Progenitor cell of endocrine pancreas (in vitro differentiated cells): ENCODE results near the gene LIPC. TPM values are rescaled to one million over a fixed set of nuclear protein-coding genes. Genes with fewer than 3 reads are reported as not detected.

Source experiments
- DNase-seq: peaks from one replicate; pipeline ENCODE4 v3.0.0; 2021; ENCODE audit warnings: low spot score; ENCODE audit not compliant: unreplicated experiment
- H3K27ac Mint-ChIP-seq: 2 replicates; pipeline ENCODE4 v1.8.0; 2021; ENCODE audit warnings: mild to moderate bottlenecking, moderate library complexity, mixed read lengths
- H3K27me3 Mint-ChIP-seq: 2 replicates; pipeline ENCODE4 v1.8.0; 2021; ENCODE audit warnings: mixed read lengths
- H3K36me3 Mint-ChIP-seq: 2 replicates; pipeline ENCODE4 v1.8.0; 2022; ENCODE audit warnings: mixed read lengths; ENCODE audit not compliant: insufficient read depth
- H3K4me1 Mint-ChIP-seq: 2 replicates; pipeline ENCODE4 v1.8.0; 2021; ENCODE audit warnings: low read depth, mixed read lengths
- H3K4me3 Mint-ChIP-seq: 2 replicates; pipeline ENCODE4 v1.8.0; 2021; ENCODE audit warnings: low read depth, mild to moderate bottlenecking, moderate library complexity, mixed read lengths
- H3K9me3 Mint-ChIP-seq: 2 replicates; pipeline ENCODE4 v1.8.0; 2021; ENCODE audit warnings: low read depth, mixed read lengths
- total RNA-seq: library from RNA; stranded (reverse); gene quantifications from 2 replicates; pipeline ENCODE4 v1.2.1, GENCODE V29; 2021
- TF ChIP-seq, protein P1 (sequence below): fragments of 200-600 bp; sonication (generic); IDR thresholded peaks from one replicate; pipeline ENCODE4 v1.5.0; 2021; ENCODE audit warnings: antibody characterized with exemption, mild to moderate bottlenecking; ENCODE audit not compliant: unreplicated experiment

The LIPC gene
- total RNA-seq, 1 donor from 2014 or later = 5.9 TPM

DNA sequence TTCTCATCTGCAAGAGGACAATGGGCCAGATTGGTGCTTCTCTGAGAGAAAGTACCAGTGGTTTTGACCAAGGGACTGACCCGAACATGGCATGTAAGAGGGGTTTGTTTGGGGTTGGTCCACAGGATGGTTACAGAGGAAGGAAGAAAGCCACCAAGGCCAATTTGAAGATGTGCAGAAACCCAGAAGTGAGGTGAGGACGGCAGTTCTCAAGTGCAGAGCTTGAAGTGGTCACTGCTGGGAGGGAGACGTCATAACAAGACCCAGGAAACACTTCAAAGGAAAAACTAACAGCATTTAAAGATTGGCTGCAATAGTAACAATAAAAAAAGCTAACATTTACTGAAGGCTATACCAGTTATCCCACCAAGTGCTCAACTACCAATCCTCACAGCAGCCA, 29.1 kb downstream of the LIPC start:
- Mint-ChIP-seq H3K27ac (no peak overlapping the region), H3K4me1 (peaks cover 29% of the 10 kb centered on the region)

DNA sequence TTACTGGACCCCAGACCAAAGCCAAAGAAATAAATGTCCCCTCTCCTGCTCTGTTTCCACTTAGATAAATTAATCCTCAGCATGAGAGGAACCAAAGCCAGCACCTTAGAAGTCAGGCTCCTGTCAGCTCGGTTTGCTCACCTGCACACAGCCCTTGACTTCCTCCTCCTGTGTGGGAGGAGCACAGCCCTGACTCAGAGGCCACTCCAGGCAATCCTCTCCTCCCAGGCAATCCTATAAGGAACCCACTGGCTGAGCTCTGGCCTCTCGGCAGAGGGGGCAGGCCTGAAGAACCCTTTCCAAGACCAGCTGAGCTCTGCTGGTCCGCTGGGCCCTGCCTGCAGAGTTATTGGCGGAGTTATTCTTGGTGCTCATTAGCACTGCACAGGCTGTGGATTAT, 30.8 kb downstream of the LIPC start:
- H3K9me3 Mint-ChIP-seq = no peaks in the 10 kb centered on the region
- TF ChIP-seq, protein P1, sequence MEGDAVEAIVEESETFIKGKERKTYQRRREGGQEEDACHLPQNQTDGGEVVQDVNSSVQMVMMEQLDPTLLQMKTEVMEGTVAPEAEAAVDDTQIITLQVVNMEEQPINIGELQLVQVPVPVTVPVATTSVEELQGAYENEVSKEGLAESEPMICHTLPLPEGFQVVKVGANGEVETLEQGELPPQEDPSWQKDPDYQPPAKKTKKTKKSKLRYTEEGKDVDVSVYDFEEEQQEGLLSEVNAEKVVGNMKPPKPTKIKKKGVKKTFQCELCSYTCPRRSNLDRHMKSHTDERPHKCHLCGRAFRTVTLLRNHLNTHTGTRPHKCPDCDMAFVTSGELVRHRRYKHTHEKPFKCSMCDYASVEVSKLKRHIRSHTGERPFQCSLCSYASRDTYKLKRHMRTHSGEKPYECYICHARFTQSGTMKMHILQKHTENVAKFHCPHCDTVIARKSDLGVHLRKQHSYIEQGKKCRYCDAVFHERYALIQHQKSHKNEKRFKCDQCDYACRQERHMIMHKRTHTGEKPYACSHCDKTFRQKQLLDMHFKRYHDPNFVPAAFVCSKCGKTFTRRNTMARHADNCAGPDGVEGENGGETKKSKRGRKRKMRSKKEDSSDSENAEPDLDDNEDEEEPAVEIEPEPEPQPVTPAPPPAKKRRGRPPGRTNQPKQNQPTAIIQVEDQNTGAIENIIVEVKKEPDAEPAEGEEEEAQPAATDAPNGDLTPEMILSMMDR = no peak
- H3K4me3 Mint-ChIP-seq = no peak overlapping the region
- H3K4me1 Mint-ChIP-seq = peaks cover 27% of the 10 kb centered on the region
- H3K27ac Mint-ChIP-seq = peak overlapping the region; percentile 1
- no peak for DNase-seq
- H3K36me3 Mint-ChIP-seq = no peaks in the 10 kb centered on the region
- H3K27me3 Mint-ChIP-seq = peaks cover 10% of the 10 kb centered on the region

More for the DNA sequence above, 29.1 kb downstream of the LIPC start:
- no peaks in the 10 kb centered on the region for H3K9me3 Mint-ChIP-seq
- TF ChIP-seq, protein P1 = no peak
- peaks cover 15% of the 10 kb centered on the region for H3K27me3 Mint-ChIP-seq
- no peak overlapping the region for H3K4me3 Mint-ChIP-seq
- no peak for DNase-seq
- H3K36me3 Mint-ChIP-seq = no peaks in the 10 kb centered on the region

DNA sequence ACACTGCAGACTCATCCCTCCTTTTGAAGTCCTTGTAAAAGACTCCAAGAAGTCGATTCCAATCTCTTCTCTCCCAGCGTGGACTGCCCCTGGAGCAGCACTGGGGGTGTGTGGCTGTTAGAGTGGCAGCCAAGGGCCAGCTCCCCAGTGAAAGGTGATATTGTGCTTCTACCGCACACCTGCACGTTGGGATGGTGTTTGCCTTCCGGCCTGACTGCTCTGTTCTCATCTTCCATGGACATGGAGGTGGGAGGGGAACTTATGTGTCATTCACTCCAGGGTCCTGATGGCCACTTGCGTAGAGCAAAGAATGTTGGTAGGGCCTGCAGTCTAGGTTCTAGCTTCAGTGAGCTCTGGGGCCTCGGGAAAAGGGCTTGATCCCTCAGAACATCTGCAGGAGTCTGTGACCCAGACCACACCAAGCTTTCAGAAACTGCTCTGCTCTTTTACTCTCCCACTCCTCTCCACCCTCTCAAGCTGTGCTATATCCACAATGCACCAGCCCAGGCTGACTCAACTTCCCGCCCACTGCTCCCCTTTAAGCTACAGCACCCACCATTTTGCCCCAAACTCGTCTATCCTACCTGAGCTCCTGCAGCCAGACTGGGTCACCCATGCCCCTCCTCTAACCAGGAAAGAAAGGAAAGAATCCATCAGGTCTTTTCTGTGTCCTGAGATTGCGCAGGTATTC, 31.3 kb downstream of the LIPC start:
- Mint-ChIP-seq H3K27ac (no peak overlapping the region), H3K27me3 (peaks cover 7% of the 10 kb centered on the region), H3K9me3 (no peaks in the 10 kb centered on the region), H3K36me3 (no peaks in the 10 kb centered on the region), H3K4me1 (peaks cover 30% of the 10 kb centered on the region), H3K4me3 (no peak overlapping the region)
- TF ChIP-seq, protein P1 = no peak
- DNase-seq = no peak

DNA sequence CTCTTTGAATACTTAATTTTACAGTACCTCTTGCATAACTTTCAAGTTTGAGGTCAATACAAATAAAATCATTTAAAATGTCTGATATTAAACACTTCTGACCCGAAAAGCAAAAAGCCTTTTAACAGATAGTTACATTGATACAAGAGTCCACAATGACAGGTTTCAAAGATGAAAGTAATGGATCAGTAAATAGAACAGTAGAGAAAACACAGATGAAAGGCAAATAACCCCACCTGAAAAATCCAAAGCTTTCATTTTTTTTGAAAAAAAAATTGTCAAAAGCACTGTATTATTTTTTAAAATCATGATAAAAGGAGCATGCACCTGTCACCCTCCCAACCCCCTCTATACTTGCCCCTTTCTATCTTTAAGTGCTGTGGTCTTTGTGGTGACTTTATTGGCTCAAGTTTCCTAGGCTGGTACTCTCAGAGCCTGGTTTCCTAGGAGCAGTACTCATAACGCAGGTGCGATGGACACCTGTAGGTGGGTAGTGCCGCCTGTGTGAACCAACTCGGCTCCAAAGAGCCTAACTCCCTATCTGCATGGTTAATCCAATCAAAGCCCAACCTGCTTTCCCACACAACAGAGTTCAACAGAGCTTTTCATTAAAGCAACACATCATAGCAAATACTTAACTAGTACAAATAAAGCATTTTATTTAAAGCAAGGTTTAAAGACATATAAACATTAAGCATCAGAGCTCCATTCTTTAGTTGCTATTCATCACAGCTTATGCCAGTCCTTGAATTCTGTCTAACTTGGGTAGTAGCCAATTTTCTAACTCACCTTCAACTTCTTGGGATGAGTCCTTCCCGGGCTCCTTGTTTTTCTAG, 32.2 kb downstream of the LIPC start:
- H3K36me3 Mint-ChIP-seq = no peaks in the 10 kb centered on the region
- no peak overlapping the region for H3K4me3 Mint-ChIP-seq
- TF ChIP-seq, protein P1 = no peak
- peaks cover 7% of the 10 kb centered on the region for H3K27me3 Mint-ChIP-seq
- H3K4me1 Mint-ChIP-seq = peaks cover 29% of the 10 kb centered on the region
- H3K27ac Mint-ChIP-seq = no peak overlapping the region
- DNase-seq = no peak
- no peaks in the 10 kb centered on the region for H3K9me3 Mint-ChIP-seq

DNA sequence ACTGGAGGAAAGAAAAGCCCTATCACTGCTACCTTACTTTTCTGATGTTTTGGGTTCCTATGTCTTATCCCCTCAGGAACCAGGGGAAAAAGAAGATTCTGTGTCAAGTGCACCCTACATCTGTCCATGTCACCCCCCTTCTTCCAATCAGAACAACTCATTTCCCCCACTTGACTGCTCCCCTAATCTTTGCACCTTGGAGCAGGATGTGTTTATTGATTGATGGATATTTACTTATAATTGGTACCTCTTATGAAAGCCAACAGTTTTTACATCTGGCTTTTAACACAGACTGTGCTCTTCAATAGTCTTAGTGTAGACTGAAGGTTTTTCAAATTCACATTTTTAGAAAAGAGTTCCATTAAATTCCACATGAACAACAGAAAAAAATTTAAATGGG, 33.3 kb downstream of the LIPC start:
- H3K4me3 Mint-ChIP-seq = no peak overlapping the region

More for the DNA sequence above, 33.3 kb downstream of the LIPC start:
- no peak for DNase-seq
- Mint-ChIP-seq H3K27me3 (peaks cover 7% of the 10 kb centered on the region), H3K27ac (no peak overlapping the region), H3K9me3 (no peaks in the 10 kb centered on the region), H3K36me3 (no peaks in the 10 kb centered on the region), H3K4me1 (peaks cover 32% of the 10 kb centered on the region)
- TF ChIP-seq, protein P1 = no peak
